LNCaP clone FGC (cell line): ENCODE data around the gene KRI1.
A peak's percentile ranks its signal among the peaks of the same experiment; 100 is the strongest.

Experiments used
- DNase-seq: peaks from one replicate; pipeline ENCODE4 v3.0.0-alpha.2; 2011; ENCODE audit warnings: low read depth
- H3K4me3 ChIP-seq: 2 replicates; pipeline ENCODE4 v1.5.1; 2011; ENCODE audit warnings: mild to moderate bottlenecking, low read depth, low read length, control low read depth
- TF ChIP-seq, protein P1 (sequence below): IDR thresholded peaks from 2 replicates; pipeline ENCODE4 v1.5.1; 2012; ENCODE audit warnings: mild to moderate bottlenecking; ENCODE audit not compliant: control insufficient read depth, insufficient read depth; ENCODE audit errors: extremely low read depth

The KRI1 gene

DNA sequence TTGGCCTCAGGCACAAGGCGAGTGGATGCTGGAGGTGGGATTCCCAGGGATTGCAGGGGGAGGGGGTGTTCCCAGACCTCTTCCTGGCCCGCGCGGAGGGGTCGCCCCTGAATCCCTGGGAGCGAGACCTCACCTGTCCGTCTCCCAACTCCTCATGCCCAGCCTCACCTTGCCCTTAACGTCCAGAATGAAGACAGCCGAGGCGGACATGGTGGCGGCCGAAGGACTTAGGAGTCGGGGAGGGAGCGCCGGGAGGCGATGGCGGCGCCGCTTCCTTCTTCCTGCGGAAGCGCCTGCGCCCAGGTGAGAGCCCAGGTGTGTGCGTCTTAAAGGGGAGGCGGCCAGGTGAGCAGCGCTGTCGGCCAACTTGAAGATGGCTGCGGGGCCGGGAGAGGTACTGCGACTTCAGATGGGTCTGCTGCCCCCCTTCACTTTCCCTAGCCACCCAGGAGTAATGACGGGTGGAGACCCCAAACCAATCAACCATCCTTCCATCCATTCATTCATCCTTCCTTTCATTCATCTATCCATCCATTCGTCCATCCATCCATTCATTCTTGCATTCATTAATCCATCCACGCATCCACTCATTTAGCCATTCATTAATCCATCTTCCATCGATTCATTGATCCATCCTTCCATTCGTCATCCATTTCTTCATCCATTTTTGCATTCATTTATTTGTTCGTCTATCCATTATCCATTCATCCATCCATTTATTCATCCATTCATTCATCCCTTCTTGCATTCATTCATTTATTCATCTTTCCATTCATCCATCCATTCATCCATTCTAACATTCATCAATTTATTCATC, 21.4 kb upstream of the KRI1 start, which contains the start of gene AP1M2:
Gene AP1M2, minus strand, starts transcription at position 291 of the 817 bp plus-strand sequence. Its CDS starts 81 bp downstream, at position 210.
- H3K4me3 ChIP-seq = peak within 1 kb of the TSS; percentile 97
- TF ChIP-seq, protein P1, sequence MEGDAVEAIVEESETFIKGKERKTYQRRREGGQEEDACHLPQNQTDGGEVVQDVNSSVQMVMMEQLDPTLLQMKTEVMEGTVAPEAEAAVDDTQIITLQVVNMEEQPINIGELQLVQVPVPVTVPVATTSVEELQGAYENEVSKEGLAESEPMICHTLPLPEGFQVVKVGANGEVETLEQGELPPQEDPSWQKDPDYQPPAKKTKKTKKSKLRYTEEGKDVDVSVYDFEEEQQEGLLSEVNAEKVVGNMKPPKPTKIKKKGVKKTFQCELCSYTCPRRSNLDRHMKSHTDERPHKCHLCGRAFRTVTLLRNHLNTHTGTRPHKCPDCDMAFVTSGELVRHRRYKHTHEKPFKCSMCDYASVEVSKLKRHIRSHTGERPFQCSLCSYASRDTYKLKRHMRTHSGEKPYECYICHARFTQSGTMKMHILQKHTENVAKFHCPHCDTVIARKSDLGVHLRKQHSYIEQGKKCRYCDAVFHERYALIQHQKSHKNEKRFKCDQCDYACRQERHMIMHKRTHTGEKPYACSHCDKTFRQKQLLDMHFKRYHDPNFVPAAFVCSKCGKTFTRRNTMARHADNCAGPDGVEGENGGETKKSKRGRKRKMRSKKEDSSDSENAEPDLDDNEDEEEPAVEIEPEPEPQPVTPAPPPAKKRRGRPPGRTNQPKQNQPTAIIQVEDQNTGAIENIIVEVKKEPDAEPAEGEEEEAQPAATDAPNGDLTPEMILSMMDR = no peak
- peak; percentile 57 for DNase-seq

DNA sequence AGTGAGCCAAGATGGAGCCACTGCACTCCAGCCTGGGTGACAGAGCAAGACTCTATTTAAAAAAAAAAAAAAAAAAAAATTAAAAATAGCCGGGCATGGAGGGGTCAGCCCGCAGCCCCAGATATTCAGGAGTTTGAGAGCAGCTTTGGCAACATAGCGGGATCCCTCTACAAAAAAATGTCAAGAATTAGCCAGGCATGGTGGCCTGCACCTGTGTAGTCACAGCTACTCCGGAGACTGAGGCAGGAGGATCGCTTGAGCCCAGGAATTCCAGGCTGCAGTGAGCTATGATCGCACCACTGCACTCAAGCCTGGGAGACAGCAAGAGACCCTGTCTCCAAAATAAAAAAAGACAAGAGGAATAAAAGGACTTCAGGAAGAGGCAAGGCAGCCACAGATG, 20.6 kb upstream of the KRI1 start:
- TF ChIP-seq, protein P1 = no peak
- no peak for DNase-seq
- peak overlapping the region; percentile 97 for H3K4me3 ChIP-seq

DNA sequence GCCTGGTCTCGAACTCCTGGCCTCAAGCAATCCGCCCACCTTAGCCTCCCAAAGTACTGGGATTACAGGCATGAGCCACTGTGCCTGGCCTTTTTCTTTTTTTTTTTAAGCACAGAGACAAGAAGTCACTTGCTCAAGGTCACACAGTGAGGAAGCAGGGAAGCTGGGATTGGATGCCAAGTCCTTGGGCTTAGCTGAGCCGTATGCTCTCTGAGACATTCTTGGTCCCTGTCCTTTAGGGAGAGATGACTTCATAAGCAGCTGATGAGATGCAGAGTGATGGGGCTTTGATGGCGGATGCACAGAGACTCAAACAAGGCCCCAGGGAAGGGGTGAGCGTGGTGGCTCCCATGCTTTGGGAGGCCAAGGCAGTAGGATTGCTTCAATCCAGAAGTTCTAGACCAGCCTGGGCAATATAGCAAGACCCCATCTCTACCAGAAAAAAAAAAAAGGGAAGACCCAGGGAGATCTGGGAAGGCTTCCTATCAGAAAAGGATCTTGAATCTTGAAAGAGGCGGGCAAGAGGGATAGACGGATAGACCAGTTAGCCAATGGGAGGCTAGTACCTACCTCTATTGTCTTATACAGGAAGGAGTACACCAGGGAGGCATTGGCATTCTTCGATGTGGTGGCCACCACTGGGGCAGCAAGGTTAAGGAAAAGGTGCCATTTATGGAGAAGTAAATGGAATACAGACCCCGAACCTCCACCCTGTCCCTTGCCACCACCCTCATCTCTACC, 17.4 kb upstream of the KRI1 start:
- no peak overlapping the region for H3K4me3 ChIP-seq
- no peak for DNase-seq
- TF ChIP-seq, protein P1 = no peak

DNA sequence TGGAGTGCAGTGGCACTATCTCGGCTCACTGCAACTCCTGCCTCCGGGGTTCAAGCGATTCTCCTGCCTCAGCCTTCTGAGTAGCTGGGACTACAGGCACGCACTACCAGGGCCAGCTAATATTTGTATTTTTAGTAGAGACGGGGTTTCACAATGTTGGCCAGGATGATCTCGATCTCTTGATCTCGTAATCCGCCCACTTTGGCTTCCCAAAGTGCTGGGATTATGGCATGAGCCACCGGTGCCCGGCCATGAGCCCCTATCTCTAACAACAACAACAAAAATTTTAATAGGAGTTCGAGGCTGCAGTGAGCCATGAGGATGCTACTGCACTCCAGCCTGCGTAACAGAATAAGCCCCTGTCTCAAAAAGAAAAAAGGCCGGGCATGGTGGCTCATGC, 16.3 kb upstream of the KRI1 start:
- no peak overlapping the region for H3K4me3 ChIP-seq
- no peak for DNase-seq
- TF ChIP-seq, protein P1 = no peak

DNA sequence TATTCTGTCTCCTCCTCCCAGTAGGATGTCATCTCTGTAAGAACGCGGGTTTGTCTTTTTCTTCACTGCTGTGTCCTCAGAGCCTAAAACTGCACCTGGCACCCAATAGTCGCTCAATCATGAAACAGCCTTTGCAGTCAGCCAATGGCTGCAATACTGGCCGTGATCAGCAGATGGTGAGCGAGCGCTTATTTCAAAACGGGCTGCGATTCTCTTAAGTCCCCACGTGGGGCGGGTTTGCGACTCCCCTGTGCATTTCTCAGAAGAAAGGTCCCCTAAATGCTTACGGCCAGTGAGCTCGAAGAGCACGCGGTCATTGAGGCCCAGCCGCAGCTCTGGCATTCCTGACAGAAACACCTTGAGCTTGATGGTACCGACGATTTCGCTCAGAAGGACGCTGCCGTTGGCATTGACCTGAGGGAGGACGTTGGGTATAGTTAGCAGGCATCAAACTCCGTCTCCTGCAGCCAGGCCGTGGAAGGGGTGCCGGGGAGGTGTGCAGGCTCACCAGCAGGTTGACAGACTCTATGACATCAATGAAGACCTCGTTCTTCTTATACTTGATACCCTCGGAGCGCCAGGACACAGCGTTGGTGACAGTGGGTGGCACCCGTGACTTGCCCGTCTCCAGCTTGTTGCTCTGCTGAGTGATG, 15.3 kb upstream of the KRI1 start:
- DNase-seq = peak; percentile 63
- no peak overlapping the region for H3K4me3 ChIP-seq
- TF ChIP-seq, protein P1 = peak; percentile 99

DNA sequence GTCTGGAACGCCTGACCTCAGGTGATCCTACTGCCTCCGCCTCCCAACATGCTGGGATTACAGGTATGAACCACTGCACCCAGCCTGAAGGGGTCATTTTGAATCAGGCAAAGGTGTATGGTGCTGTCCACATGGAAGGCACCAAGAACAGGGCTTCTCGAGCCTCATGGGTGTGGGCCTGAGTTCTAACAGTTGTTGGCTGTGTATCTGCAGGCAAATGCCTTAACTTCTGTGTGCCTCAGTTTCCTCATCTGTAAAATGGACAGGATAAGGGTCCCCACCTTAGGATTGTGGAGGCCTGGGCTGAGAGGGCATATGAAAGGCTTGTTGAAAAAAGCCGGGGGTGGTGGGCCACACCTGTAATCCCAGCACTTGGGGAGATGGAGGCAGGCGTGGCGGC, 12.1 kb upstream of the KRI1 start:
- TF ChIP-seq, protein P1 = no peak
- DNase-seq = no peak
- H3K4me3 ChIP-seq = no peak overlapping the region
